Testis (tissue), 2 donors: ENCODE data around the gene EI24.

ENCODE experiments used
- CTCF ChIP-seq, 3 experiments: fragments of 450-650 bp in 2 of 3; fragments of 200-600 bp in 1 of 3; sonication (generic) in 1 of 3; IDR thresholded peaks; one replicate each; pipeline ENCODE4 v1.5.1; 2016 to 2019; ENCODE audit warnings: antibody characterized with exemption in 3 of 3, mild to moderate bottlenecking in 2 of 3, moderate library complexity in 1 of 3
- POLR2A ChIP-seq: fragments of 450-650 bp; IDR thresholded peaks from one replicate; pipeline ENCODE4 v1.6.1; 2017; ENCODE audit warnings: antibody characterized with exemption, mild to moderate bottlenecking, moderate library complexity

- TF ChIP-seq CTCF (IDR thresholded peaks at IDR 0.05): no peak
- no peak for TF ChIP-seq POLR2A
Observed at GRCh38 chr11:125519860-125520834, 49.1 kb upstream of the EI24 start.
